NCI-H2081 treated with DMSO at 0.1 percent for 48 hours (cell line): ENCODE measurements around the gene CPNE9.

ENCODE experiments used
- DNase-seq: peaks from one replicate; lab custom pipeline; 2025; lab: John Stamatoyannopoulos, UW

The CPNE9 gene

GRCh38 chr3:9779075-9779593, 75.5 kb downstream of the CPNE9 start:
- no peak for DNase-seq
